OCI-LY7 (cell line): Measurements from ENCODE around the gene MEIOB. TPM values are rescaled to one million over a fixed set of nuclear protein-coding genes. Genes with fewer than 3 reads are reported as not detected.

ENCODE experiments used
- BruUV-seq: library from RNA; stranded (reverse); fragments of 400-500 nt; replicated peaks from 2 replicates; lab custom pipeline; 2021; lab: Mats Ljungman, UMichigan
- CTCF ChIA-PET: fragments of 300-600 bp; sonication (Branson Sonifier 250); formaldehyde crosslinking; loops from one replicate; lab custom pipeline; 2022; ENCODE audit warnings: antibody characterized with exemption; ENCODE audit not compliant: unreplicated experiment; lab: Charles Lee
- POLR2A ChIA-PET: fragments of 300-600 bp; sonication (Branson Sonifier 250); formaldehyde crosslinking; loops from one replicate; lab custom pipeline; 2022; ENCODE audit warnings: antibody characterized with exemption; lab: Charles Lee
- DNase-seq: peaks from one replicate; pipeline ENCODE4 v3.0.0-alpha.2; 2015; ENCODE audit warnings: low spot score
- H2AFZ ChIP-seq: fragments of 200-600 bp; sonication (generic), shearing (Covaris generic); 2 replicates; pipeline ENCODE4 v1.6.1; 2014; ENCODE audit warnings: mild to moderate bottlenecking, antibody characterized with exemption, low read length, moderate library complexity
- H3K27ac ChIP-seq: fragments of 200-600 bp; sonication (generic); 2 replicates; pipeline ENCODE4 v1.5.1; 2014; ENCODE audit warnings: mixed run types, low read depth, mild to moderate bottlenecking, moderate library complexity, low read length, inconsistent platforms; ENCODE audit not compliant: poor library complexity, severe bottlenecking
- H3K36me3 ChIP-seq: fragments of 200-600 bp; sonication (generic); 2 replicates; pipeline ENCODE4 v1.6.1; 2014; ENCODE audit warnings: mild to moderate bottlenecking, antibody characterized with exemption, low read length, moderate library complexity, mixed read lengths; ENCODE audit not compliant: insufficient read depth
- H3K4me1 ChIP-seq: fragments of 200-600 bp; sonication (generic); 2 replicates; pipeline ENCODE4 v1.5.1; 2014; ENCODE audit warnings: mild to moderate bottlenecking, low read length; ENCODE audit not compliant: insufficient read depth, poor library complexity, severe bottlenecking
- H3K4me2 ChIP-seq: fragments of 200-600 bp; sonication (generic); 2 replicates; pipeline ENCODE4 v1.6.1; 2014; ENCODE audit warnings: mild to moderate bottlenecking, low read length
- H3K4me3 ChIP-seq: fragments of 200-600 bp; sonication (generic); 2 replicates; pipeline ENCODE4 v1.5.1; 2014; ENCODE audit warnings: mild to moderate bottlenecking, low read depth, low read length; ENCODE audit not compliant: poor library complexity, severe bottlenecking
- H3K79me2 ChIP-seq: fragments of 200-600 bp; sonication (generic); 2 replicates; pipeline ENCODE4 v1.6.1; 2016; ENCODE audit warnings: low read depth, mild to moderate bottlenecking, low read length, moderate library complexity, mixed read lengths; ENCODE audit not compliant: insufficient read depth
- H3K9me2 ChIP-seq: fragments of 200-600 bp; sonication (generic); 2 replicates; pipeline ENCODE4 v1.6.1; 2016; ENCODE audit warnings: mild to moderate bottlenecking, low read length, mixed read lengths; ENCODE audit not compliant: insufficient read depth
- H3K9me3 ChIP-seq: fragments of 200-600 bp; sonication (generic); 2 replicates; pipeline ENCODE4 v1.6.1; 2014; ENCODE audit warnings: mild to moderate bottlenecking, mixed run types, low read length, mixed read lengths
- H4K20me1 ChIP-seq: fragments of 200-600 bp; sonication (generic); 2 replicates; pipeline ENCODE4 v1.6.1; 2014; ENCODE audit warnings: mild to moderate bottlenecking, antibody characterized with exemption, low read length, moderate library complexity, mixed read lengths; ENCODE audit not compliant: insufficient read depth
- CTCF ChIP-seq: fragments of 200-600 bp; sonication (generic); conservative IDR thresholded peaks from 2 replicates; pipeline ENCODE4 v1.5.1; 2014; ENCODE audit warnings: mild to moderate bottlenecking, antibody characterized with exemption, low read length, moderate library complexity, mixed read lengths
- EZH2phosphoT487 ChIP-seq: fragments of 200-600 bp; sonication (generic); IDR thresholded peaks from 2 replicates; pipeline ENCODE4 v1.6.1; 2018; ENCODE audit warnings: low read depth, borderline replicate concordance, mild to moderate bottlenecking, mixed run types, antibody characterized with exemption, low read length, moderate library complexity, mixed read lengths
- intact Hi-C: fragments of 100-400 bp; cut with micrococcal nuclease; formaldehyde crosslinking; loops from one replicate; pipeline ENCODE4 v1.10.0; 2022; ENCODE audit not compliant: unreplicated experiment
- total RNA-seq, 2 experiments: library from RNA; depleted of rRNA in 1 of 2; stranded (reverse); fragments of >200 nt in 1 of 2; shearing (Covaris generic) in 1 of 2; gene quantifications; 2 replicates each; pipeline ENCODE4 v1.2.3, GENCODE V29; 2014 to 2022

MEIOB gene
- total RNA-seq, 2 experiments from 2014 or later = not detected

- Histone ChIP-seq H3K4me1 (no peaks in the 10 kb centered on the region), H4K20me1 (no peaks in the 10 kb centered on the region), H3K27ac (no peak overlapping the region), H3K9me2 (no peaks in the 10 kb centered on the region), H2AFZ (no peak overlapping the region), H3K79me2 (no peaks in the 10 kb centered on the region), H3K9me3 (0 out of 2 replicates have a peak, but pooled peaks cover 19% of the 10 kb centered on the region), H3K4me3 (no peak overlapping the region), H3K4me2 (no peak overlapping the region), H3K36me3 (peaks cover 10% of the 10 kb centered on the region)
- no TSS peak for BruUV-seq
- intact Hi-C loops = no loop called here
- POLR2A ChIA-PET = no interaction called here
- no peak for DNase-seq
- no peak for TF ChIP-seq CTCF
- TF ChIP-seq EZH2phosphoT487 = no peak
- CTCF ChIA-PET = no interaction called here
These were observed 77.6 kb downstream of the MEIOB start for GRCh38 chr16:1794221-1794871.

GRCh38 chr16:1793578-1794220, 78.3 kb downstream of the MEIOB start, which contains the start of gene IGFALS:
IGFALS (minus strand) TSS chr16:1793705; CDS start chr16:1793652, 53 bp downstream.
- Histone ChIP-seq H3K4me3 (no peak within 1 kb of the TSS), H3K4me2 (no peak within 1 kb of the TSS), H3K27ac (no peak within 1 kb of the TSS), H4K20me1 (no peaks in the 10 kb centered on the region), H3K4me1 (no peaks in the 10 kb centered on the region), H3K79me2 (no peaks in the 10 kb centered on the region), H3K36me3 (peaks cover 16% of the 10 kb centered on the region; the same call in 1 of the 2 replicates), H3K9me3 (0 out of 2 replicates have a peak, but pooled peaks cover 15% of the 10 kb centered on the region), H3K9me2 (no peaks in the 10 kb centered on the region), H2AFZ (no peak within 1 kb of the TSS)
- TF ChIP-seq CTCF (no peak), EZH2phosphoT487 (no peak)
- no TSS peak for BruUV-seq
- DNase-seq = no peak
- ChIA-PET POLR2A (no interaction called here), CTCF (no interaction called here)
- intact Hi-C loops = no loop called here
